GF-D8 (cell line): Measurements from ENCODE around the gene CER1.
A peak's percentile ranks its signal among the peaks of the same experiment; 100 is the strongest.
"Not testable (repeated sequence)": the region's sequence is repeated elsewhere in the genome, so short reads cannot be mapped to it uniquely, and the experiment has no call there.

Experiments
- DNase-seq: peaks from one replicate; lab custom pipeline; 2025; lab: John Stamatoyannopoulos, UW

Gene CER1

GRCh38 chr9:14715102-14715501 lies 7.4 kb downstream of the CER1 start:
- DNase-seq, result no peak

- no peak for DNase-seq
These were observed 9.3 kb downstream of the CER1 start for GRCh38 chr9:14713187-14713767.

GRCh38 chr9:14710804-14711203 lies 11.7 kb downstream of the CER1 start:
- no peak for DNase-seq

- DNase-seq, result no peak
These were observed 15.9 kb downstream of the CER1 start for GRCh38 chr9:14706530-14707140.

GRCh38 chr9:14705079-14705478 lies 17.5 kb downstream of the CER1 start:
- DNase-seq, result no peak

GRCh38 chr9:14704281-14704680 lies 18.3 kb downstream of the CER1 start:
- no peak for DNase-seq

- DNase-seq, result no peak
These were observed 20.3 kb downstream of the CER1 start for GRCh38 chr9:14702200-14702720.

GRCh38 chr9:14693251-14693861 lies 29.2 kb downstream of the CER1 start, which contains the start of gene ZDHHC21:
TSS of gene ZDHHC21 (minus strand) at chr9:14693432. CDS start at chr9:14674340, 19,092 bp downstream.
- peak; percentile 35 for DNase-seq

GRCh38 chr9:14692470-14693250 lies 29.9 kb downstream of the CER1 start:
- DNase-seq, result no peak

GRCh38 chr9:14690948-14691730 lies 31.4 kb downstream of the CER1 start:
- no peak for DNase-seq

GRCh38 chr9:14687042-14687719 lies 35.4 kb downstream of the CER1 start:
- DNase-seq, result no peak

- no peak for DNase-seq
These were observed 36.4 kb downstream of the CER1 start for GRCh38 chr9:14686168-14686567.

GRCh38 chr9:14682616-14683015 lies 39.9 kb downstream of the CER1 start:
- not testable (repeated sequence) for DNase-seq

GRCh38 chr9:14678776-14679175 lies 43.8 kb downstream of the CER1 start:
- DNase-seq, result no peak

GRCh38 chr9:14677872-14678271 lies 44.7 kb downstream of the CER1 start:
- DNase-seq, result no peak

GRCh38 chr9:14677396-14677795 lies 45.1 kb downstream of the CER1 start:
- no peak for DNase-seq

- DNase-seq, result no peak
These were observed 47.9 kb downstream of the CER1 start for GRCh38 chr9:14674630-14675029.

GRCh38 chr9:14671377-14671776 lies 51.2 kb downstream of the CER1 start:
- DNase-seq, result no peak

- DNase-seq, result no peak
These were observed 51.8 kb downstream of the CER1 start for GRCh38 chr9:14670718-14671117.
